ENCODE results near the gene TTYH2. TPM values are rescaled to one million over a fixed set of nuclear protein-coding genes. Genes with fewer than 3 reads are reported as not detected.

The TTYH2 gene
- total and polyA plus RNA-seq, 12 donors: 8.6 to 36.3 (median 24.8) TPM

GRCh38 chr17:74296548-74296936, 83.2 kb downstream of the TTYH2 start:
- WGBS, 2 donors: 2 to 8% methylated on average over 5 of the region's 5 CpGs
- peak; percentile 62 to 81 for DNase-seq
- Histone ChIP-seq H3K27ac (peak overlapping the region; percentile 67 to 92 (median 83)), H3K4me3 (no peak overlapping the region), H3K9me3 (peaks cover 0 to 2% (median 0%) of the 10 kb centered on the region in 11 donors), H3K4me1 (peaks cover 0 to 22% (median 8%) of the 10 kb centered on the region in 9 donors), H3K27me3 (peaks cover 0 to 5% (median 0%) of the 10 kb centered on the region in 7 donors), H3K36me3 (no peaks in the 10 kb centered on the region)
- peak; percentile 62 to 87 (median 82) for ATAC-seq
- TF ChIP-seq CTCF (IDR thresholded peaks at IDR 0.05): peak; percentile 42 to 84 (median 65)
- intact Hi-C loops (cut with DNase I): loop anchor here in 8 of 10 donors (1.0 to 5.0 kb wide), 6 partner anchors 81 to 86 kb away; partner anchors contain the start of gene TTYH2 (in 6 of the 8)

- WGBS, 2 donors: 70 to 76% methylated on average over 4 of the region's 4 CpGs
- Histone ChIP-seq H3K9me3 (peaks cover 0 to 2% (median 0%) of the 10 kb centered on the region in 11 donors), H3K4me1 (peaks cover 0 to 22% (median 8%) of the 10 kb centered on the region in 9 donors), H3K36me3 (no peaks in the 10 kb centered on the region), H3K4me3 (no peak overlapping the region), H3K27ac (peak overlapping the region in 1 of 10 donors; percentile 22), H3K27me3 (peaks cover 0 to 5% (median 0%) of the 10 kb centered on the region in 7 donors)
- no peak for TF ChIP-seq CTCF (IDR thresholded peaks at IDR 0.05)
- DNase-seq (no peak), ATAC-seq (no peak)
- intact Hi-C loops (cut with DNase I): loop anchor here in 5 of 10 donors (2.0 to 5.0 kb wide), 3 partner anchors 85 to 87 kb away; partner anchors contain the start of gene TTYH2 (in 4 of the 5)
Measured at GRCh38 chr17:74297941-74298340, 84.6 kb downstream of the TTYH2 start.

GRCh38 chr17:74298778-74299177, 85.4 kb downstream of the TTYH2 start:
- intact Hi-C loops (cut with DNase I): loop anchor here in 2 of 10 donors (5.0 kb wide), 1 partner anchor 86 kb away; the partner anchor contains the start of gene TTYH2 (in 2 of the 2)

More at GRCh38 chr17:74298778-74299177, 85.4 kb downstream of the TTYH2 start:
- Histone ChIP-seq H3K4me1 (peaks cover 0 to 22% (median 8%) of the 10 kb centered on the region in 9 donors), H3K27me3 (peaks cover 0 to 5% (median 0%) of the 10 kb centered on the region in 7 donors), H3K36me3 (no peaks in the 10 kb centered on the region), H3K27ac (no peak overlapping the region), H3K4me3 (no peak overlapping the region), H3K9me3 (peaks cover 0 to 2% (median 0%) of the 10 kb centered on the region in 11 donors)
- DNase-seq (no peak), ATAC-seq (no peak)
- 71 to 76% methylated on average over 7 of the region's 7 CpGs for WGBS, 2 donors
- TF ChIP-seq CTCF (IDR thresholded peaks at IDR 0.05): no peak
